Bronchial epithelial cell (primary cell): ENCODE results near the gene RBPMS2. TPM values are rescaled to one million over a fixed set of nuclear protein-coding genes. Genes with fewer than 3 reads are reported as not detected.

Experiments
- DNase-seq: peaks from one replicate; pipeline ENCODE4 v3.0.0-alpha.2; 2010; ENCODE audit warnings: low read depth
- FAIRE-seq: peaks from 2 replicates; lab custom pipeline; 2011; peaks lifted over from hg19 to GRCh38; lab: Jason Lieb, UNC
- H3K27me3 ChIP-seq: 2 replicates; pipeline ENCODE4 v1.5.1; 2011; ENCODE audit warnings: low read length; ENCODE audit not compliant: control insufficient read depth, insufficient read depth
- H3K36me3 ChIP-seq: 2 replicates; pipeline ENCODE4 v1.5.1; 2011; ENCODE audit warnings: low read length; ENCODE audit not compliant: control insufficient read depth, insufficient read depth
- H3K4me3 ChIP-seq: 2 replicates; pipeline ENCODE4 v1.5.1; 2011; ENCODE audit warnings: mild to moderate bottlenecking, low read depth, low read length, control low read depth
- total RNA-seq: library from RNA; depleted of rRNA; stranded (reverse); fragments of >200 nt; gene quantifications from 2 replicates; pipeline ENCODE4 v1.2.1, GENCODE V29; 2014
- TF ChIP-seq, protein P1 (sequence below): IDR thresholded peaks from 2 replicates; pipeline ENCODE4 v1.5.1; 2011; ENCODE audit warnings: mild to moderate bottlenecking, moderate library complexity, low read length, control low read depth, inconsistent platforms; ENCODE audit not compliant: insufficient read depth, severe bottlenecking

RBPMS2 gene
- total RNA-seq, 1 donor from 2014 or later = not detected

DNA sequence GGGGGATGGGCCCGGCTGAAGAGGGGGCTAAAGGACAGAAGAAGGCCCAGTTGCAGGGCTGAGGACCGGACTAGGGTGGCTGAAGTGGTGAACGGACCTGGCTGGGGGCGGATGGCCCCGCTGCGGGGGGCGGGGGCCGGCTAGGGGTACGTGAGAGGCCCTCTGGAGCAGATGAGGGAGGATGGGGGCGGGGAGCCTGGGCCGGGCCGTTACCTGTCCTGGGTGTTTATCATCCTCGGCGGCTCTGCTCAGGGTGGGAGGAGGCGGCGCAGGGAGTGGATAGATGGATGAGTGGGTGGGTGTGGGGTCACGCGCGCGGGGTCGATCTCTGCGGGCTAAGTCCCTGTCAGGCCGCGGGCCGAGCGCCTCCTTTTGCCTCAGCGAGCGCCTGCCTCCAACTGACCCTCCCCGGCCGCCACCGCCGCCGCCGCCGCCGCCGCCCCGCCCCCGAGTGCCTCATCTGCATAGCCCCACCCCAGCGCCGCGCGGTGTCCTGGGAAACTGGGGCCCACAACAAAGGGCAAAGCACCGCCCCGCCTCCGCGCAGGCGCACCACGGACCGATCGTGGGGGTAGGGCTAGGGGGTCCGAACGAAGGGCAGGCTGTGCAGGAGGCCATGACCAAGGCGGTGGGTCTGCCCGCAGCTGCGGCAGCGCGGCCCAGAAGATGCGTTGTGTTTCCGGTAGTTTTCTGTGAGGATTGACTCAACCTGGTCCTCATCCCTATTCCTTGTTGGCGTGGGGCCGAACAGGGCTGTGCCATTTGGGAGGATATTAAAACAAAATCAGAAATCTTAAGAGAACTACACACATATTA lies 72.4 kb downstream of the RBPMS2 start:
- FAIRE-seq (no peak), DNase-seq (peak; percentile 63)
- TF ChIP-seq, protein P1, sequence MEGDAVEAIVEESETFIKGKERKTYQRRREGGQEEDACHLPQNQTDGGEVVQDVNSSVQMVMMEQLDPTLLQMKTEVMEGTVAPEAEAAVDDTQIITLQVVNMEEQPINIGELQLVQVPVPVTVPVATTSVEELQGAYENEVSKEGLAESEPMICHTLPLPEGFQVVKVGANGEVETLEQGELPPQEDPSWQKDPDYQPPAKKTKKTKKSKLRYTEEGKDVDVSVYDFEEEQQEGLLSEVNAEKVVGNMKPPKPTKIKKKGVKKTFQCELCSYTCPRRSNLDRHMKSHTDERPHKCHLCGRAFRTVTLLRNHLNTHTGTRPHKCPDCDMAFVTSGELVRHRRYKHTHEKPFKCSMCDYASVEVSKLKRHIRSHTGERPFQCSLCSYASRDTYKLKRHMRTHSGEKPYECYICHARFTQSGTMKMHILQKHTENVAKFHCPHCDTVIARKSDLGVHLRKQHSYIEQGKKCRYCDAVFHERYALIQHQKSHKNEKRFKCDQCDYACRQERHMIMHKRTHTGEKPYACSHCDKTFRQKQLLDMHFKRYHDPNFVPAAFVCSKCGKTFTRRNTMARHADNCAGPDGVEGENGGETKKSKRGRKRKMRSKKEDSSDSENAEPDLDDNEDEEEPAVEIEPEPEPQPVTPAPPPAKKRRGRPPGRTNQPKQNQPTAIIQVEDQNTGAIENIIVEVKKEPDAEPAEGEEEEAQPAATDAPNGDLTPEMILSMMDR = no peak
- Histone ChIP-seq H3K4me3 (peak overlapping the region; percentile 83), H3K27me3 (no peaks in the 10 kb centered on the region), H3K36me3 (no peaks in the 10 kb centered on the region)

- FAIRE-seq (no peak), DNase-seq (no peak)
- Histone ChIP-seq H3K36me3 (no peaks in the 10 kb centered on the region), H3K27me3 (no peaks in the 10 kb centered on the region), H3K4me3 (peak overlapping the region; percentile 83)
- TF ChIP-seq, protein P1 = no peak
Measured at GRCh38 chr15:64701482-64702184, 73.8 kb downstream of the RBPMS2 start.

GRCh38 chr15:64701051-64701450 lies 74.3 kb downstream of the RBPMS2 start:
- Histone ChIP-seq H3K36me3 (no peaks in the 10 kb centered on the region), H3K27me3 (no peaks in the 10 kb centered on the region), H3K4me3 (no peak overlapping the region)
- FAIRE-seq (no peak), DNase-seq (no peak)
- TF ChIP-seq, protein P1 = no peak

GRCh38 chr15:64699751-64700388 lies 75.5 kb downstream of the RBPMS2 start:
- no peaks in the 10 kb centered on the region for H3K36me3 ChIP-seq
- no peaks in the 10 kb centered on the region for H3K27me3 ChIP-seq
- peak; percentile 37 for DNase-seq
- H3K4me3 ChIP-seq = no peak overlapping the region
- FAIRE-seq = no peak
- TF ChIP-seq, protein P1 = no peak

DNA sequence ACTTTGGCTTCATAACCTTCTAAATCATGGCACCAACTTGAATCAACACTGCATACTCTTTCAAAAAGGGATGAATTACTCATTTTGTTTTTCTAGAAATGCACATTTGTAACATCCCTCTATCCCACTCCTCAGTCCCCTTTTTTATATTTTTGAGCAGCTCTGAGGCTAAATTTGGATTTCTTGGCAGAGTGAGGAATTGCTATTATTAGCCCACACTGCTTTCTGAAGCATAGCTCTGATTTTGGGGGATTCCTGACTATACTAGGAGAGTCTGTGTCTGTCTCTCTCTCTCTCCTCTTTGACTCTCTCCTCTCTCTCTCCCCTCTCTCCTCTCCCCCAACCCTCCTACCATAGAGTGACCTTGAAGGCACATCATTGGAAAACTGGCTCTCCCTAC lies 76.6 kb downstream of the RBPMS2 start:
- H3K36me3 ChIP-seq = no peaks in the 10 kb centered on the region
- DNase-seq = no peak
- H3K27me3 ChIP-seq = no peaks in the 10 kb centered on the region
- no peak overlapping the region for H3K4me3 ChIP-seq
- TF ChIP-seq, protein P1 = no peak
- no peak for FAIRE-seq
